Measurements from ENCODE around the gene CCL15.
A peak's percentile ranks its signal among the peaks of the same experiment; 100 is the strongest.
"Not testable (repeated sequence)": the region's sequence is repeated elsewhere in the genome, so short reads cannot be mapped to it uniquely, and the experiment has no call there.

The CCL15 gene, protein sequence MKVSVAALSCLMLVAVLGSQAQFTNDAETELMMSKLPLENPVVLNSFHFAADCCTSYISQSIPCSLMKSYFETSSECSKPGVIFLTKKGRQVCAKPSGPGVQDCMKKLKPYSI

DNA sequence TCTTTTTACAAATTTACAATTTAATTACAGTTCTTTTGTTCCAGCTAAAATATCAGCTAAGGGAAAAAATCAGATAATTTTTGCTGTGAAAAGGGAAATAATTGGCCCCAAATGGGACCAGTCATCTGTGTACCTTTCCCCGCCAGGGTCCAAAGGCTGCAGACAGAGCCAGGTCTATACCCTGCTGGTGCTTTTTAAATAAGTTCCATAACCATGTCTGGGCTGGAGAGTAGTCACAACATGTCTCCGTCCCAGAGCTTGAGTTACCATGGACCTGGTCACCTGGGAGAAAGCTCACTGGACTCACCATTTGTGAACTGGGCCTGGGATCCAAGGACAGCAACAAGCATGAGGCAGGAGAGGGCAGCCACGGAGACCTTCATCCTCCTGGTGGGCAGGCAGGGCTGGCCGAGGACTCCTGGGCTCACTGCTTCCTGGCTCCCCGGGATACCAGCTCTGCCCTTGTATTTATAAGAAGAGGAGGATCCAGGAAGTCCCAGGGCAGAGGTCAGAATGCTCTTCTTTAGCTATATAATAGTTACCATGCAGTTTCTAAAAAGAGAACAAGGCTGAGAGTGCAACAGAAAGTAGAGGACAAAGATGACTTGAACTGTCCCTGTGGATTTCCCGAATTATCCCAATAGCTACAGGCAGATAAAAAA is at the start of gene CCL15:
CCL15 (minus strand) TSS at position 444 of the 662 bp plus-strand sequence; CDS start at position 383, 61 bp downstream.
- no peak for DNase-seq (ENCODE audit: low spot score)

DNA sequence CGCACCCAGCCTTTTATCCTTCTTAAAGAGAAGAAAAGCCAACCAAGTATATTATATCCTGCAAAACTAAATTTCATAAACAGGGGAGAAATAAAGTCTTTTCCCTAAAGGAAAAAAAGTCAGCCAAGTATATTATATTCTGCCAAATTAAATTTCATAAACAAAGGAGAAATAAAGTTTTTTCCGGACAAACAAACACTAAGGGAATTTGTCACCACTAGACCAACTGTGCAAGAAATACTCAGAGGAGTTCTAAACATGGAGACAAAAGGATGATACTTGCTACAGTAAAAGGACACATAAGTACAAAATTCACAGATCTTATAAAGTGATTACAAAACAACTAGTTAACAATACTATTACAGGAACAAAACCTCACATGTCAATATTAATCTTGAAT is 48.3 kb upstream of the CCL15 start:
- no peak for DNase-seq (ENCODE audit: low spot score)

DNA sequence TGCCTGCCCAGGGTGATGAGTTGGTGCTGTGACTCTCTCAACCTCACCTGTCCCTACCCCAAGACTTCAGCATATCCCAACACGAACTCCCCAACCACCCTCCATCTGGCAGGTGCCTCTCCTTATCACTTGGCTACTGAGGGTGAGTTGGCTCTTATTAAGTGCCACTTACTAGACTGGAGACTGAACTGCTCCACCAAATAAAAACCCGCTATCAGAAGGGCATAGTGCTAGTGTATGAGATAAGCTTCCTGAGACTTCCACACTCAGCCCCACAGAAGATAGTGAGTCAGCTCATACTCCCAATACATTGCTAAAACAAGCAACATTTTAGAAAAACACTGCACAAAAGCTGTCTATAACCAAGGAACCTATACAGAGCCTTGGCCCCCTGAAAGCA is 46.7 kb upstream of the CCL15 start:
- DNase-seq (ENCODE audit: low spot score) = no peak

DNA sequence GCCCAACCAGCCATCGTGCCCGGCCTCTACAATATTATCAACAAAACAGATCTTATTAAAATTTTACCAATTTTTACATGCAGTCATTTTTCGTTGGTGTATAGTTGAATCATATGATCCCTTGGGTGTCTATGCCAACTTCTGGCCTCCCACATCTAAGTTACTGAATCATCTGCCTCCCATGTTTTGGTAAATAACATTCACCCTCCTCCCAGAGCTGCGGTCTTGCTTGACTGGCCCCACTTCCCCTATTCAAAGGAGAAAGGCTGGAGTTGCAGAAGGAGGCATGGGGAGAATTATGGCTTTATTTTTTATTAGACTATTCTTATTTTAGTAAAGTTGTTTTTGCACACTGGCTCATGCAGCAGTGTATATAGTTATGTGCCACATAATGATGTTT is 34.9 kb upstream of the CCL15 start:
- DNase-seq (ENCODE audit: low spot score) = no peak

DNA sequence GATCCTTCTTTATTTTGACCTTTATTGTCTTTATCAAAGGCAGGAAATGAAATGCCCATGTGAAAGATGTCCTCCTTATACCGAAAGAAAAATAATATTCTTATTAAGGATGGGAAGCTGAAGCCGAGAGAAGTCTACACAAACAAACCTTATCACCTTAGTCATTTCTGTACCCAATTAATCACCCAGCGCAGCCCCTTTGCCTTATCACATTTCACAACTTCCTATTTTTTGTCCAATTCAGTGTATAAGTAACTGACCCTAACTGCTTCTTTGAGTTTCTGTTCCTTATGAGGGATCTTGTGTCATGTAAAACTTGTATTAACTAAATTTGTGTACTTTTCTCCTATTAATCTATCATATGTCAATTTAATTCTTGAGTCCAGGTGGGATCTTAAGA is 32.8 kb upstream of the CCL15 start:
- DNase-seq (ENCODE audit: low spot score) = no peak

DNA sequence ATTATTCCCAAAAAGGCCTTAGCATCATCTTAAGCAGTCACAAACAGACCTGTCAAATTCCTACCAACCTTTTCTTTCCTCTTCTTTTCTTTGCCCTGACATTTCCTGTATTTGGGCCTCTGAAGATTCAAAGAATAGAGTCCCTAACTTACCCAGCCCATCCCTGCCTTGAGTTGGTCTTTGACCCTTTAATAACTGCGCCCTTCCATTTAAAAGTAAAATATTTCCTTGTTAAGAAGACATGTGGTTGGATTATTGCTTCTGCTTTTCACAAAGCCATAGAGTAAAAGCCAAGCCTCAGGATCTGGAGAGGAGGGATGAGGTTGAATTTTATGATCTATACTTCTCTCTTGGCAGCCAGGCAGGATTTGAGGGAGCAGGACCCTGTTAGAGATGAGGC is 29.6 kb upstream of the CCL15 start:
- DNase-seq (ENCODE audit: low spot score) = no peak

DNA sequence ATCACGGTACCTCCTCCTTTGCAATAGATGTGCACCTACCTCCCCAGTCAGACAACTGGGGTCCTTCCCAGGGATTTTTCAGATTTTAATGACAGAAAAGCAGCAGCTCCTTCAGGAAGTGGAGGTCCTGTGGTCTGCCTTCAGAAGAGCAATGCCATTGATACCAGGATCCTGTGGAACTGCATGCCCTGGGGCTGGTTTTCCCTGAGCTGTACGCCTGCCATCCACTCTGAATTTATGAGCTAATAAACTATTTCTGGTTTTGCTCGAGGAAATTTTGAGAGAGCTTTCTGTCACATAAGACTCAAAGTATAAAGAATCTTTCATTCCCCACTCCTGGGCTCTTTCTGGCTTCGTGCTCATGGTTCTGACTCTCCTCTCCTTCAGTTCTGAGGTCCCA is 26.4 kb upstream of the CCL15 start:
- no peak for DNase-seq (ENCODE audit: low spot score)

DNA sequence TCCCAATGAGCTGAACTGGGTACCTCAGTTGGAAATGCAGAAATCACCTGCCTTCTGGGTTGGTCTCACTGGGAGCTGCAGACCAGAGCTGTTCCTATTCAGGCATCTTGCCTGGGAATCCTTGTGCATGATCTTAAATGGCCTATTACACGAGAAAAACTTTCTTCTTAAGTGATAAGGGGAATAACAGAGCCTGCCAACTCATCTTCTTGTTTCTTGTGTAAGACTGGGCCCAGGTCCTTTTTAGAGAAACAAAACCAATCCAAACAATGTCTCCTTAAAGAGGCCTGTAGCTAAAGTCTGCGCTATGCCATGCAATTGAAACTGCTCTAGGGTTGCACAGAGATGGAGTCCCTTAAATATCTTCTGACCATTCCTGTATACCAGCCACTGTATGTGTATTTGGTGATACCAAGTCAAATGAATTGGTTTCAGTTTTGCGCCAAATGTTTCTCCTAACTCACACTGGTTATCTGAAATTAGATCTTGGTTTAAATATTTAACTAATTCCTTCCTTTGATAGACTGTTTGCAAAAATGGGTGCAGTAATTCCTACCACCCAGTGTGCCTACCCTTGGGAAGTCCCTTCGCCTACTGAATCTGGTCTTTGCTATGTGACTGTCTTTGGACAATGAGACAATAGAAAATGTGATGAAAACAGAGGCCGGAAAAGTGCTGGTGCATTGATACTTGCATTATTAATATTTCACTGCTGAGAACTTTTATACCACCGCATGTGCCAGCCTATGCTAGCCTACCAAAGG is 22.9 kb upstream of the CCL15 start:
- no peak for DNase-seq (ENCODE audit: low spot score)

DNA sequence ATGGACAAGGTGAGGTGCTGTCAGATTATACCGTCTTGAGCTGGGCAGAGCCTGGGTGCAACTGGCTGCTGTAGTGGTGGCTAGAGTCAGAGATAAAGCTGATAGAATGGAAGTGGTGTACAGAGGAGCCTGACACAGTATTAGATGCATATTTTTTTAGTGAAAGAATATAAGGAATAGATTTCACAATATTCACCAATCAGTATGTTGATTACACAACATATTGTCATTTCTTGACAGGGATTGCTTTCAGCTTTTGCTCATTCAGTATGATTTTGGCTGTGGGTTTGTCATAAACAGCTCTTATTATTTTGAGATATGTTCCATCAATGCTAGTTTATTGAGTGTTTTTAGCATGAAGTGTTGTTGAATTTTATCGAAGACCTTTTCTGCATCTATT is 18.1 kb upstream of the CCL15 start:
- no peak for DNase-seq (ENCODE audit: low spot score)

DNA sequence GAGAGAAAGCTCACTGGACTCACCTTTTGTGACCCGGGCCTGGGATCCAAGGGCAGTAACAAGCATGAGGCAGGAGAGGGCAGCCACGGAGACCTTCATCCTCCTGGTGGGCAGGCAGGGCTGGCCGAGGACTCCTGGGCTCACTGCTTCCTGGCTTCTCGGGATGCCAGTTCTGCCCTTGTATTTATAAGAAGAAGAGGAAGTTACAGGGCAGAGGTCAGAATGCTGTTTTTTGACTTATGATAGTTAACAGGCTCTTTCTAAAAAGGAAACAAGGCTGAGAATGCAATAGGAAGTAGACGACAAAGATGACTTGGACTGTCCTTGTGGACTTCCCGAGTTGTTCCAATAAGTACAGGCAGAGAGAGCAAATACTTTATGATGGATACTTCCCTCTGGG is 16.4 kb upstream of the CCL15 start, which contains the start of gene CCL23:
CCL23 (minus strand) TSS at position 174 of the 400 bp plus-strand sequence; CDS start at position 99, 75 bp downstream.
- DNase-seq (ENCODE audit: low spot score) = no peak

DNA sequence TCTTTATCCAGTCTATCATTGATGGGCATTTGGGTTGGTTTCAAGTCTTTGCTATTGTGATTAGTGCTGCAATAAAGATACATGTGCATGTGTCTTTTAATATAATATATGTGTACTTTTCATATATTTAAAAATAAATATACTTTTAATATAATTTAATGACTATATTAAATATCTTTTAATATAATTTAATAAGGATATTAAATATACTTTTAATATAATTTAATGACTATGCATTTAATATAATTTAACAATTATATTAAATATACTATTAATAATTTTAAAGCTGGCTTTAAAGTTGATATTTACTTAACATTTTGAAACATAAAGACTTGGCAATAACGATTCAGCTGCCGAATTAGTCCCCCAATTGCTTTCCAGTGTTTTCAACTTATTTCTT is 15.2 kb upstream of the CCL15 start:
- DNase-seq (ENCODE audit: low spot score) = no peak

DNA sequence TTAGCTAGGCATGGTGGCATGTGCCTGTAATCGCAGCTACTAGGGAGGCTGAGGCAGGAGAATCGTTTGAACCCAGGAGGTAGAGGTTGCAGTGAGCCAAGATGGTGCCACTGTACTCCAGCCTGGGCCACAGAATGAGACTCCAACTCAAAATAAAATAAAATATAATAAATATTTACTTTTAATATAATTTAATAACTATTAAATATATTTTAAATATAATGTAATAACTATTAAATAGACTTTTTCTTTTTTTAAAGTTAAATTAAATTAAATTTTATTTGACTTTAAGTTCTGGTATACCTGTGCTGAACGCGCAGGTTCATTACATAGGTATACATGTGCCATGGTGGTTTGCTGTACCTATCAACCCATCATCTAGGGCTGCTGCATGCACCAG is 14.5 kb upstream of the CCL15 start:
- DNase-seq (ENCODE audit: low spot score) = not testable (repeated sequence)

DNA sequence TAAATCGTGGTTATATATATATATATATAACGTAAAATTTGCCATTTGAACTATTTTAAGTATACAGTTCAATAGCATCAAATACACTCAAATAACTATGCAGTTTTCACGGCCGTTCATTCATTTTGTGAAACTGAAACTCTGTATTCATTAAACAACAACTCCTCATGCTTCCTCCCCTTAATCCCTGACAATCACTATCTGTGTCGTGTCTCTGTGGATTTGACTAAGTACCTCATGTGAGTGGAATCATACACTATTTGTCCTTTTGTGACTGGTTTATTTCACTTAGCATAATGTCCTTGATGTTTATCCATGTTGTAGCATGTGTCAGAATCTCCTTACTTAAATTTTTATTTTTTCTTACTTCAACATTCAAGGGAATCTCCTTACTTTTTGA is 13.6 kb upstream of the CCL15 start:
- no peak for DNase-seq (ENCODE audit: low spot score)

DNA sequence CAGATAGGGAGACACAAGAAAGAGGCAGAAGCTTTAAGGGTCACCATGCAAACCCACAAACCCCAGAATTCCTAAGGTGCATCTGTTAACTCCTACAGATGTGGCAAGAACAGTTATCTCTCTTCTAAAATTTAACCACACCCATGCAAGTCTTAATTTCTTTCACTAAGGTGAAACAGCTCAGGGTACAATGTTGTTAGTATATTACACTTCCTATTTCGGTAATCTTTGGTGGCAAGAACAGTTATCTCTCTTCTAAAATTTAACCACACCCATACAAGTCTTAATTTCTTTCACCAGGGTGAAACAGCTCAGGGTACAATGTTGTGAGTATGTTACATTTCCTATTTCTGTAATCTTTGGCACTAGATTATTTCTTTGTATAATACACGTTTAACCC is 9.8 kb upstream of the CCL15 start:
- no peak for DNase-seq (ENCODE audit: low spot score)

DNA sequence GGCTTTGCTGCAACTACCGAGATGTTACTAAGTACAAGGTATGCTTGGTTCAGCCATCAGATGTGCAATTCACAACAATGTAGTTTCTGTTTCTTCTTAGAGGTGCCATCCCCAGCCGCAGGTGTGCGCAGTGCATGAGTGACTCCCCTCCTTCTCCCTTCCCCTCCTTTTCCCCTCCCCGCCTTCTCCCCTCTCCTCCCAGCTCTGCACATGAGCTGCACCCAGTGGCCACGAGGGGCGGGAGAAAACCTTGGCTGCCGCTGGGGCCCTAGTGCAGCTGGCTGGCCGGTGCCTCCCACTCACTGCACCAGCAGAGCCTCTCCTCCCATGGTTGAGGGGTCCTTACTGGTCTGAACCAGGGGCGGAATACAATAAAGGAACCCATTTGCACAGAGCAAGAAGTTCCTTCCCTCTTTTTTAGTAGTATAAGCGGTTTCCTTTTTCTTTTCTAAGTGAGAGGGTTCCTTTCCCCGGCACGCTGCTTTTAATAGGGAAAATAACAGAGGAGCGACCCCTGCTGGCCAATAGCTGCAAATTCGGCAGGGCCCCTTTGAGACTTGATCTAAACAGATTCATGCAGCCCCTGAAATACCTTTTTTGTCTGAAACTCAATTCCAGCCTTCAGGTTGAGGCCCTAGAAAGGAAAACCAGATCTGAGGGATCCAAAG is 7.8 kb upstream of the CCL15 start:
- peak; percentile 24 for DNase-seq (ENCODE audit: low spot score)

DNA sequence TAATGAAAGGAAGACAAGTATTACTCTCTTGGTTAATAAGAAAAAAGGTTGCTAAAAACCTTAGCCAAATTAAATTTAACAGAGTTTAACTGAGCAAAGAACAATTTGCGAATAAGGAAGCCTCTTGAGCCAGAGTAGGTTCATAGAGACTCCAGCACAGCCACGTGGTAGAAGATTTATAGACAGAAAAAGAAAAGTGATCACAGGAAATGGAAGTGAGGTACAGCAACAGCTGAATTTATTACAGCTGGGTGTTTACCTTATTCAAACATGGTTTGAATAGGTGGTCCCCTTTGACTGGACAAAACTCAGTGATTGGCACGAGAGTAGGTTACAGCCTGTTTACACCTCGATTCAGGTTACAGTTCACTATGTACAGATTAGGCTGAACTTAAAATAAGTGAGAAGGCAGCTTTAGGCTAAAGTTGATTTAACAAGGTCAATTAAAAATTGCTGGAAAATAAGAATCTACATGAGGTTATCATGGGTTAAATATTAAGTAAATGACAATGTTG is 3.3 kb upstream of the CCL15 start:
- DNase-seq (ENCODE audit: low spot score) = no peak

DNA sequence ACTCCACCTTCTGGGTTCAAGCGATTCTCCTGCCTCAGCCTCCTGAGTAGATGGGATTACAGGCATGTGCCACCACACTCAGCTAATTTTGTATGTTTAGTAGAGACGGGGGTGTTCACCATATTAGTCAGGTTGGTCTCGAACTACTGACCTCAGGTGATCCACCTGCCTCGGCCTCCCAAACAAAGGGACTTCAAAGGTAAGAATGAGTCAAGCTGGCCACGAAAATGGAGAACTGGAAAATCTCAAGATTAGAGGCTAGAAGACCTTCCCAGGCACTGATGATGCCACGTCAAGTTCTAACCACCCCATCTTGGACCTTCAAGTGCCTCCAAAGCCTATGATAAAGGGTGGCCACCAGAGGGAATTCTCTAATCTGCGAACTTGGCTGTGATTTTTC is 1.3 kb upstream of the CCL15 start:
- DNase-seq (ENCODE audit: low spot score) = no peak

DNA sequence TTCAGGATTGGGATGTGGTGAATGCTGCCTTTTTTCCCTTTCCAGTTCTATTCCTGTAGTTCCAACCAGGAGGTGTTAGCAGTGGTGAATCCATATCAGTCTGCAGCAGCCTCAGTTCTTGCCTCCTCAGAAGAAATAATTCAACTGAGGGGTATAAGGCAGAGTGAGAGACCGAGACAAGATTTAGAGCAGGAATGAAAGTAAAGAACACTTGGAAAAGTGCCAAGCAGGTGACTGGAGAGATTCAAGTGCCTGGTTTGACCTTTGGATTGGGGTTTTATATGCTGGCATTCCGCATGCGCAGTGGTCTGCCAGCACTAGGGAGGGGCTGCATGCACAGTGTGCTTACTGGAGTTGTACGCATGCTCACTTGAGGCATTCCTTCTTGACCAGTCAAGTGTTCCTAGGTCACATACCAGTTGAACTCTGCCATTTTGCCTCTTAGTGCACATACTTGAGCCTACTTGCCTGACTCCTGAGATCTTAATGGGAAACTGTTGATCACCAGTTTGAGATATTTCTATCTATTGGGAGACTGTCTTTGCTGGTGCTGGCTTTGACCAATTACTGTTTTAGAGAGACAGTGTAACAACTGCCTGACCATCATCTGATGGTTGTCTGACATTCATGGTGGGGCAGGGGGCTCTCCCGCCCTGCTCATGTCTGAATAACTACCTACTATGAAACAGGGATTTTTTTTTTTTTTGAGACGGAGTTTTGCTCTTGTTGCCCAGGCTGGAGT is 680 bp upstream of the CCL15 start:
- DNase-seq (ENCODE audit: low spot score) = no peak

DNA sequence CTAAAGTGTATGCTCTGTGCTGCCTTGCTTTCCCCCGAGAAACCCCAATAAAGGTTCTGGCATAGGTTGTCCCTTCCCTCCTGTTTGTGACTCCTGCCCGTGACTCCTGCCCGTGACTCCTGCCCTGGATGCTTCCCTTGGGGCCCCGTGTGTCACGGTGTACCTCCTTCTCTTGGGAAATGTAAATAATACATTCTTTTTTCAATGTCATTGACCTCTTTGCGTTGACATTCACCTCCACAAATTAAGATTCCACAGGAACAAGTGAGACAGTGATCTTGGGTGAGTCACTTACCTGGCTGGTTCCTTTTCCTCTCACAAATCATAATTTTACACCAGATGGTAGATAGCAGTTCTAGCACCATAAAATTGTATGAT is 632 bp downstream of the CCL15 start:
- no peak for DNase-seq (ENCODE audit: low spot score)

DNA sequence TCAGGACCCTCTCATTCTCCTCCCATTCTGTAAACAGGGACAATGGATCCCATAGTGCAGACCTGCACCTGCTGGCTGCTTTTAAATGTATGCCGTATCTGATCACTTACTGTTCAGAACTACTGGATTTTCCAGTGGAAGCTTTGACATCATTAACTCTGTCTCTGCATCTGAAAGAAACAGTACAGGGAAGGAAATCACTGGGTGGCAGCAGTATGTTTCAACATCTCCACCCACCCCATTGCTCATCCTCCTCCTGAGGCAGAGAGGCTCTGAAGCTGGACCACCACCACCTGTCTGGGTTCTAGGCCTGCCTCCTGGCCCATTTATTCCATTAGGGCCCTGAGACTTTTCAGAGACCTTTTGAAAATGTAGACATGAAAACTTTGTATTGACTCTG is 2.6 kb downstream of the CCL15 start:
- DNase-seq (ENCODE audit: low spot score) = no peak

DNA sequence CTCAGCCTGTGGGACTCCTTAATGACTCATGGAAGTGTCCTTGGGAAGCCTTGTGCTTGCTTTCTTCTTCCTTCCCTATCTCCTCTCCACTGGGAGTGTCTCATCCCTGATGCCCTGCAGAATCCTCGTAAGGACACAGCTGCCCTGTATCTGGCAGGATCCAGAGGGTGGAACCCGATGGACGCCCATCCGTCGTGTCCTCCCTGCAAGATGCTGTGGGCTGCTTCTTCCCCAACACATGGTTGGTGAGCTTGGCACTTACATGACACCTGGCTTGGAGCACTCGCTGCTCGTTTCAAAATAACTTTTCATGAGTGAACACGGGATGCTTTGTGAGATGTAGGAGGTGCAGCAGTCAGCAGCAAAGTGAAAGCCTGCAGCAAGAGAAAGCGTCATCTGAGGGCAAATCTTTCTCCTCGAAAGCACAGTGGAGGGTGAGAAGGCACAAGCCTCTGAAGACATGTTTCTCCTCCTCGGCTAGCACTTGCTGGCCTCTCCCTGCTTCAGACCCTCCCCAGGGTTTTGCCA is 3.3 kb downstream of the CCL15 start:
- no peak for DNase-seq (ENCODE audit: low spot score)

DNA sequence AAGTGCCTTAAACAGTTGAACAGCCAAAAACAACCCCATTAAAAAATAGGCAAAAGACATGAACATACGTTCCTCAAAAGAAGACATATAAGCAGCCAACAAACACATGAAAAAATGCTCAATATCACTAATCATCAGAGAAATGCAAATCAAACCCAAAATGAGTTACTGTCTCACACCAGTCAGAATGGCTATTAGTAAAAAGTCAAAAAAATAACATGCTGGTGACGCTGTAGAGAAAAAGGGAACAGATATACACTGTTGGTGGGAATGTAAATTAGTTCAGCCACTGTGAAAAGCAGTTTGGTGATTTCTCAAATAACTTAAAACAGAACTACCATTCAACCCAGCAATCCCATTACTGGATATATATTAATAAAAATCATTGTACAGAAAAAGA is 6.0 kb downstream of the CCL15 start:
- DNase-seq (ENCODE audit: low spot score) = not testable (repeated sequence)
